SHP77 treated with DMSO at 0.1 percent for 48 hours (cell line): ENCODE measurements around the gene PICK1.
"Not testable (repeated sequence)": the region's sequence is repeated elsewhere in the genome, so short reads cannot be mapped to it uniquely, and the experiment has no call there.

Experiments
- DNase-seq: peaks from one replicate; lab custom pipeline; 2025; lab: John Stamatoyannopoulos, UW

The PICK1 gene

GRCh38 chr22:38117556-38117955 is 60.4 kb downstream of the PICK1 start:
- not testable (repeated sequence) for DNase-seq

DNA sequence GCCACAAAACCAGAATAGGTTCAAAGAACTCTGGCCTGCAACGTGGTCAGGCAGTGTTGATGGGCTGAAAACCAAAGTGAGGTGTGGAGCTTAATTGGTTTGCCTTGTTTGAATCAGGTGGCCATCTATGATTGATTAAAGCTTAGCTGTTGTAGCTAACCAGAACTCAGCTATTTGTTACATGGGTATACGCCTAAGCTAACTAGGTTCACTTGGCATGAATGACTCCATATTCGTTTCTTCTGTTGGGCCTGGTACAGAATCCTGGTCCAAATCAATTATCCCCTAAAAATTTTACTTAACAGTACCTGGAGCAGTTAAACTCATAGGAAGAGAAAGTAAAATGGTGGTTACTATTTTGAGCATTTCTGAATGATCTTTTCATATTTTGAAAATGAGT is 61.0 kb downstream of the PICK1 start:
- DNase-seq: no peak

- not testable (repeated sequence) for DNase-seq
Observed at GRCh38 chr22:38118747-38119146, 61.5 kb downstream of the PICK1 start.

GRCh38 chr22:38120359-38121110 is 63.3 kb downstream of the PICK1 start:
- DNase-seq: no peak

DNA sequence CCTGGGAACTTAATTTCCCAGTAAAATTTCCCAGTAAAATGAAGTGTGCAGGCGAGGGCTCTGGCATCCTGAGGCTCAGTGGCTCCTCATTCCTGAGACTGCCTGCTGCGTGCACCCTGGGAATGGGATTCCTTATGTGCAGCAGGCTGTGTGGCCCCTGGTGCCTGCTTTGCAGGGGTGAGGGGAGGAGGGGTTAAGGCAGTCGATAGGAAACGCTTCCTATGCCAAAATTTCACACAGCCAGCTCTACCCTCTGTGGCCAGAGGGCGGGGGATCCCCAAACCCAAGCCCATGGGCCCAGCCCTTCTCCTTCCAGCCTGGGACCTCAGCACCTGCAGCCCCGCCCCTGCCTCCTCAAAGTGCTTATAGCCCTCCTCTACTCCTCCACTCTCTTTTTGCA is 65.4 kb downstream of the PICK1 start:
- DNase-seq: no peak

DNA sequence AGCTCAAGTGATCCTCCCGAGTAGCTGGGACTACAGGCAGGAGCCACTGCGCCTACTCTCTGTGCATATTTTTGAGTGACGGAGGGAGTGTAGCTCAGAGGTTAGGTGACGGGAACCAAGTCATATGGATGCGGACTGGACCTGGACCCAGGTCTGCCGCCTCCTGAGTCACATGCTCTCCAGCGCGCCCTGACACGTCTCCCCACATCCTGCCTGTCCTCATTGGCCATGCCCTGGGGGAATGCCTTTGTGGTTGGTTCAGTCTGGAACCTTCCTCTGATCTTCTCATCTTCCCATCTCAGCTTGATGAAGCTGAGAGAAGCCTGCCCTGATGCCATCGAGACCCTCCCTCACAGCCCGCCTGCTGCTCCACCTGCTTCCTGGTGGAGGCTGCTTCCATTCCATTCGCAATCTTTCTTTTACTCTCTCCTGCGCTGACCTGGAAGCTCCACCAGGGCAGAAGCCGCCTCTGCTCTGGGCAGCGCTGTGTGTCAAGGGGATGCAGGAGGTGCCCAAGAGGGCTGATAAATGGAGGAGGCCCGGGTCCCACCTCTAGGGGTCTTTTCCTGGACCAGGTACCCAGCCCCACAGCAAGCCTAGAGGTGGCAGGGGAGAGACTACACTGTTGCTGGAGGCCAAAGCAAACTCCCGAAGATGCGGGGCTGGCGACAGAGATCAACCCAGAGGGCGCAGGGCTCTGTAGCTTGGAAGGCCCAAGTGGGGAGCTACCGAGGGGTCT is 67.2 kb downstream of the PICK1 start:
- no peak for DNase-seq

GRCh38 chr22:38125038-38125610 is 67.9 kb downstream of the PICK1 start:
- no peak for DNase-seq
